C4-2B (cell line): ENCODE results near the gene MSI2.

Experiments
- H3K27ac ChIP-seq: fragments of 450-650 bp; 2 replicates; pipeline ENCODE4 v1.5.1; 2017
- ZFX ChIP-seq: fragments of 450-650 bp; IDR thresholded peaks from 2 replicates; pipeline ENCODE4 v1.6.1; 2017
- TF ChIP-seq, protein P1 (sequence below): fragments of 450-650 bp; conservative IDR thresholded peaks from 2 replicates; pipeline ENCODE4 v1.5.1; 2017; ENCODE audit warnings: mild to moderate bottlenecking

MSI2 gene

DNA sequence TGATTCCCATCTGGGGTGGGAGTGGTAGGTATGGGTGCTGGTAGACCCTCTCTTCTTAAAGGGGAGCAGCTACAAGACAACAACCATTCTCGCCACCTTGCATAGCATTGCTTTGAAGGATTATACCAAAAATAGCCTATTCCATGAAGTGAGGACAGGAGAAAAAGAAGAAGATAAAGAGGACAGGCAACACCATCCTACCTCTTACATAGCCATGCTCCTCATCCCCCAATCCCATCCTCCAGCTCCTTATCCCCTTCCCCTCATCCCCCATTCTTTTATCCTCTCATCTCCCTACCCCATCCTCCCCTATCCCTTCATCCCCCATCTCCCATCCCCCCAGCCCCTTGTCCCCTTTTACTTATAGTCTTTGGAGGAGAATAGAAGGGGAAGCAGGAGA lies 459.7 kb downstream of the MSI2 start:
- no peak overlapping the region for H3K27ac ChIP-seq
- TF ChIP-seq, protein P1, sequence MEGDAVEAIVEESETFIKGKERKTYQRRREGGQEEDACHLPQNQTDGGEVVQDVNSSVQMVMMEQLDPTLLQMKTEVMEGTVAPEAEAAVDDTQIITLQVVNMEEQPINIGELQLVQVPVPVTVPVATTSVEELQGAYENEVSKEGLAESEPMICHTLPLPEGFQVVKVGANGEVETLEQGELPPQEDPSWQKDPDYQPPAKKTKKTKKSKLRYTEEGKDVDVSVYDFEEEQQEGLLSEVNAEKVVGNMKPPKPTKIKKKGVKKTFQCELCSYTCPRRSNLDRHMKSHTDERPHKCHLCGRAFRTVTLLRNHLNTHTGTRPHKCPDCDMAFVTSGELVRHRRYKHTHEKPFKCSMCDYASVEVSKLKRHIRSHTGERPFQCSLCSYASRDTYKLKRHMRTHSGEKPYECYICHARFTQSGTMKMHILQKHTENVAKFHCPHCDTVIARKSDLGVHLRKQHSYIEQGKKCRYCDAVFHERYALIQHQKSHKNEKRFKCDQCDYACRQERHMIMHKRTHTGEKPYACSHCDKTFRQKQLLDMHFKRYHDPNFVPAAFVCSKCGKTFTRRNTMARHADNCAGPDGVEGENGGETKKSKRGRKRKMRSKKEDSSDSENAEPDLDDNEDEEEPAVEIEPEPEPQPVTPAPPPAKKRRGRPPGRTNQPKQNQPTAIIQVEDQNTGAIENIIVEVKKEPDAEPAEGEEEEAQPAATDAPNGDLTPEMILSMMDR, result no peak
- no peak for TF ChIP-seq ZFX

- no peak overlapping the region for H3K27ac ChIP-seq
- TF ChIP-seq ZFX, result no peak
- TF ChIP-seq, protein P1, result no peak
These were observed 462.6 kb downstream of the MSI2 start for GRCh38 chr17:57718878-57719277.

DNA sequence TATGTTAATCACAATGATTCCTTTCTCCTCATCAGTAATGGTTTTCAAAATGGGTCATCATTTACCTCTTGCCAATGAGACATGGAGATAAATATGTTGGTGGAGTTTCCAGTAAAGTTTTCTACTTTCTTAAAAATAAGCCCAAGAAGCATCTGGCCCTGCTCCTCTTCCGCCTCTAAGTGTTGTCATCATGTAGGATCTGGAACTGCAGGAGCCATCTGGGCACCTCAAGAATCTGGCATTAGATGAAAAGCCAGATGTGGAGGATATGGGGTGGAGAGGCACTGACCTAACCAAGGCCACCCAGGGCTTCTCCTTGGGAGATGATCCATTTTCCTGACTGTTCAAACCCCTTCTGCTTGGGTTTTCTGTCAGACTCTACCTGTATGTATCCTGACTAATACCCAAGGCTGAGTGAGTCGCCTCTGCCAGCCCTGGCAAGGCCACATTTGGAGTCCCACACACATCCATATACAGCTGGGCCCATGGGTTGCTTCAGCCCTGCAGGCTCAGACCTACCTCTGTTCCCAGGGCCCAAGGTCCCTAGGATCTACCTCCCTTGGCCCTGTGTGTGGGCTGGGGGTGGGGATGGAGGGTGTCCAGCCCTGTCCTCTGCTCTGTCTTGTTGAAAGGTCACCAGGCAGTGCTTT lies 464.2 kb downstream of the MSI2 start:
- no peak overlapping the region for H3K27ac ChIP-seq
- TF ChIP-seq, protein P1, result no peak
- no peak for TF ChIP-seq ZFX

- no peak overlapping the region for H3K27ac ChIP-seq
- TF ChIP-seq, protein P1, result no peak
- no peak for TF ChIP-seq ZFX
These were observed 465.8 kb downstream of the MSI2 start for GRCh38 chr17:57721967-57722703.

- TF ChIP-seq ZFX, result no peak
- H3K27ac ChIP-seq, result no peak overlapping the region
These were observed 466.4 kb downstream of the MSI2 start for GRCh38 chr17:57722704-57723043.

GRCh38 chr17:57723427-57724025 lies 467.2 kb downstream of the MSI2 start:
- H3K27ac ChIP-seq, result no peak overlapping the region
- no peak for TF ChIP-seq ZFX
- TF ChIP-seq, protein P1, result no peak

- no peak overlapping the region for H3K27ac ChIP-seq
These were observed 467.9 kb downstream of the MSI2 start for GRCh38 chr17:57724026-57724728.

More at GRCh38 chr17:57724026-57724728, 467.9 kb downstream of the MSI2 start:
- TF ChIP-seq, protein P1, result no peak
- no peak for TF ChIP-seq ZFX
